Fibroblast of lung (primary cell): ENCODE measurements around the gene CECR2. TPM values are rescaled to one million over a fixed set of nuclear protein-coding genes. Genes with fewer than 3 reads are reported as not detected.

ENCODE experiments used
- DNase-seq, 2 donors: peaks; one replicate each; pipeline versions ENCODE4 v3.0.0 to v3.0.0-alpha.2; 2010; ENCODE audit warnings: low read depth in 2 of 2
- H2AFZ ChIP-seq: 2 replicates; pipeline ENCODE4 v1.5.1; 2012; ENCODE audit warnings: low read length, control low read depth, inconsistent platforms
- H3K27ac ChIP-seq: 2 replicates; pipeline ENCODE4 v1.5.1; 2011; ENCODE audit warnings: low read length, control low read depth; ENCODE audit not compliant: insufficient read depth
- H3K27me3 ChIP-seq: 2 replicates; pipeline ENCODE4 v1.5.1; 2011; ENCODE audit warnings: mild to moderate bottlenecking, low read length; ENCODE audit not compliant: control insufficient read depth, insufficient read depth
- H3K36me3 ChIP-seq: 2 replicates; pipeline ENCODE4 v1.5.1; 2011; ENCODE audit warnings: low read length; ENCODE audit not compliant: control insufficient read depth, insufficient read depth
- H3K4me1 ChIP-seq: 2 replicates; pipeline ENCODE4 v1.5.1; 2011; ENCODE audit warnings: low read length; ENCODE audit not compliant: control insufficient read depth, insufficient read depth; ENCODE audit errors: extremely low read depth
- H3K4me2 ChIP-seq: 2 replicates; pipeline ENCODE4 v1.5.1; 2011; ENCODE audit warnings: low read length, control low read depth; ENCODE audit not compliant: insufficient read depth; ENCODE audit errors: extremely low read depth
- H3K4me3 ChIP-seq, 4 experiments: fragments of 200-600 bp in 1 of 4; sonication (generic) in 1 of 4; replicated peaks in 1 of 4; 2 replicates each; pipeline ENCODE4 v1.5.1; 2011 to 2016; ENCODE audit warnings: low read length in 4 of 4, low read depth in 3 of 4, mild to moderate bottlenecking in 3 of 4, control low read depth in 2 of 4, inconsistent platforms in 1 of 4, mixed read lengths in 1 of 4; ENCODE audit not compliant: insufficient read depth in 1 of 4; ENCODE audit errors: control extremely low read depth in 1 of 4
- H3K79me2 ChIP-seq: 2 replicates; pipeline ENCODE4 v1.5.1; 2012; ENCODE audit warnings: mild to moderate bottlenecking, low read length, inconsistent platforms; ENCODE audit not compliant: control insufficient read depth, insufficient read depth
- H3K9ac ChIP-seq: 2 replicates; pipeline ENCODE4 v1.5.1; 2011; ENCODE audit warnings: mild to moderate bottlenecking, low read length, control low read depth; ENCODE audit not compliant: insufficient read depth
- H3K9me3 ChIP-seq: 2 replicates; pipeline ENCODE4 v1.5.1; 2012; ENCODE audit warnings: low read depth, low read length; ENCODE audit not compliant: control insufficient read depth, insufficient read depth
- H4K20me1 ChIP-seq: 2 replicates; pipeline ENCODE4 v1.5.1; 2011; ENCODE audit warnings: low read length; ENCODE audit not compliant: control insufficient read depth, insufficient read depth; ENCODE audit errors: extremely low read depth
- CTCF ChIP-seq, 2 donors: IDR thresholded peaks in 1 of 2; conservative IDR thresholded peaks in 1 of 2; 1 replicate in 1 of 2; 2 replicates in 1 of 2; pipeline ENCODE4 v1.5.1; 2011 to 2012; ENCODE audit warnings: low read length in 2 of 2, control low read depth in 1 of 2, inconsistent platforms in 1 of 2, low read depth in 1 of 2, mild to moderate bottlenecking in 1 of 2
- EZH2 ChIP-seq: IDR thresholded peaks from 2 replicates; pipeline ENCODE4 v1.5.1; 2012; ENCODE audit warnings: low read length, control low read depth, mild to moderate bottlenecking; ENCODE audit errors: missing control alignments
- polyA plus RNA-seq, 2 donors: library from polyadenylated mRNA; depleted of rRNA in 1 of 2; stranded (reverse) in 1 of 2; unstranded in 1 of 2; fragments of >200 nt; gene quantifications; 2 replicates each; pipeline ENCODE4 v1.2.1, GENCODE V29; 2011 to 2012; ENCODE audit warnings: missing spikeins in 1 of 2
- total RNA-seq: library from RNA; depleted of rRNA; stranded (reverse); fragments of >200 nt; gene quantifications from 2 replicates; pipeline ENCODE4 v1.2.1, GENCODE V29; 2014

Gene CECR2
- total and polyA plus RNA-seq, 2 donors (not counting 1 experiment from before 2014, with no cell fraction given), result under 0.01 to 0.09 TPM

GRCh38 chr22:17492247-17492646 is 123.0 kb downstream of the CECR2 start:
- Histone ChIP-seq H3K4me3 (no peak overlapping the region), H3K4me1 (no peaks in the 10 kb centered on the region), H3K36me3 (no peaks in the 10 kb centered on the region), H3K27ac (no peak overlapping the region), H3K4me2 (no peak overlapping the region), H3K27me3 (no peaks in the 10 kb centered on the region), H3K9me3 (no peaks in the 10 kb centered on the region), H3K9ac (no peak overlapping the region), H4K20me1 (no peaks in the 10 kb centered on the region), H3K79me2 (no peaks in the 10 kb centered on the region), H2AFZ (no peak overlapping the region)
- no peak for DNase-seq
- TF ChIP-seq CTCF (conservative IDR thresholded peaks at IDR 0.05 in 1 of 2, IDR thresholded peaks at IDR 0.05 in 1 of 2; ENCODE audit: low read depth in 1 of 2, low read length in 2 of 2), result no peak
- no peak for TF ChIP-seq EZH2

- Histone ChIP-seq H3K4me2 (no peak overlapping the region), H3K9ac (no peak overlapping the region), H3K4me3 (no peak overlapping the region), H3K9me3 (no peaks in the 10 kb centered on the region), H2AFZ (no peak overlapping the region), H4K20me1 (no peaks in the 10 kb centered on the region), H3K27me3 (no peaks in the 10 kb centered on the region), H3K79me2 (no peaks in the 10 kb centered on the region), H3K4me1 (no peaks in the 10 kb centered on the region), H3K36me3 (no peaks in the 10 kb centered on the region), H3K27ac (no peak overlapping the region)
- TF ChIP-seq EZH2, result no peak
- TF ChIP-seq CTCF (conservative IDR thresholded peaks at IDR 0.05 in 1 of 2, IDR thresholded peaks at IDR 0.05 in 1 of 2; ENCODE audit: low read depth in 1 of 2, low read length in 2 of 2), result no peak
- no peak for DNase-seq
These were observed 124.2 kb downstream of the CECR2 start for GRCh38 chr22:17493419-17493981.

- no peak for DNase-seq
- Histone ChIP-seq H4K20me1 (no peaks in the 10 kb centered on the region), H3K36me3 (no peaks in the 10 kb centered on the region), H3K9me3 (no peaks in the 10 kb centered on the region), H3K4me1 (no peaks in the 10 kb centered on the region), H3K79me2 (no peaks in the 10 kb centered on the region), H3K27ac (no peak overlapping the region), H2AFZ (no peak overlapping the region), H3K4me3 (no peak overlapping the region), H3K4me2 (no peak overlapping the region), H3K27me3 (no peaks in the 10 kb centered on the region), H3K9ac (no peak overlapping the region)
- TF ChIP-seq CTCF (conservative IDR thresholded peaks at IDR 0.05 in 1 of 2, IDR thresholded peaks at IDR 0.05 in 1 of 2; ENCODE audit: low read depth in 1 of 2, low read length in 2 of 2) (no peak), EZH2 (no peak)
These were observed 127.6 kb downstream of the CECR2 start for GRCh38 chr22:17496841-17497240.
